Raji (cell line): Measurements from ENCODE around the gene SLC30A2.

Experiments
- POLR2A ChIP-seq: IDR thresholded peaks from 2 replicates; pipeline ENCODE4 v1.6.1; 2011; ENCODE audit warnings: low read depth, low read length, control low read depth; ENCODE audit not compliant: insufficient read depth

SLC30A2 gene

DNA sequence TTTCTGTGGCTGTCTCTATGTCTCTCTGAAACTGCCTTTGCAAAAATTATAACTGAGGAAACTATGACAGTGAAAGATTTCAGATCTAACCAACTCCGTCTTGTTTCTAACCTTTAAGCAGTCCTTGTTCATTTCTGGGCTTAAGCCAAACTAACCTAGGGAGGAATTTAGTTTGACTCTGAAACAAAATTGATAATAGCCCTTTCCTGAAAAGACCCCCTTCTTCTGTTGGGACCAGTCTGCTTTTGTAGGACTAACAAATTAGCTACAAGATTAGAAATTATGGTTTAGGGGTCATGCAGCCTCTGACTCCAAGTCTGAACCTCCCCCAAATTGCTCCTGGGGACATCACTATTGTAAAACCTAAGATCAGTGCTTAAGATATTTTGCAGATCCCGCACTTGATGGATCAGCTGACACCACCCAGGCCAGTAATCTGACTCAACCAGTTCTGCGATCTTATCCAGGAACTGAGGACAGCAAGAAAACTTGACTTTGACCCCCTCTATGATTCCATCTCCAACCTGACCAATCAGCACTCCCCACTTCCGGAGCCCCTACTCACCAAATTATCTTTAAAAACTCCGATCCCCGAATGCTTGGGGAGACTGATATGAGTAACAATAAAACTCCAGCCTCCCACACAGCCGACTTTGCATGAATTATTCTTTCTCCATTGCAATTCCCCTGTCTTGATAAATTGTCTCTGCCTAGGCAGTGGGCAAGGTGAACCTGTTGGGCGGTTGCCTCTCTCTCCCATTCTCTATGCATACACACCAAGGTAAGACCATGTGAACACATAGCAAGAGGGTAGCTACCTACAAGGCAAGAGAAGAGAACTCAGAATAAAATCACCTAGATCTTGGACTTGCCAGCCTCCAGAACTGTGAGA is 32.6 kb upstream of the SLC30A2 start:
- no peak for TF ChIP-seq POLR2A

- TF ChIP-seq POLR2A, result no peak
These were observed 31.6 kb upstream of the SLC30A2 start for GRCh38 chr1:26077524-26077923.

DNA sequence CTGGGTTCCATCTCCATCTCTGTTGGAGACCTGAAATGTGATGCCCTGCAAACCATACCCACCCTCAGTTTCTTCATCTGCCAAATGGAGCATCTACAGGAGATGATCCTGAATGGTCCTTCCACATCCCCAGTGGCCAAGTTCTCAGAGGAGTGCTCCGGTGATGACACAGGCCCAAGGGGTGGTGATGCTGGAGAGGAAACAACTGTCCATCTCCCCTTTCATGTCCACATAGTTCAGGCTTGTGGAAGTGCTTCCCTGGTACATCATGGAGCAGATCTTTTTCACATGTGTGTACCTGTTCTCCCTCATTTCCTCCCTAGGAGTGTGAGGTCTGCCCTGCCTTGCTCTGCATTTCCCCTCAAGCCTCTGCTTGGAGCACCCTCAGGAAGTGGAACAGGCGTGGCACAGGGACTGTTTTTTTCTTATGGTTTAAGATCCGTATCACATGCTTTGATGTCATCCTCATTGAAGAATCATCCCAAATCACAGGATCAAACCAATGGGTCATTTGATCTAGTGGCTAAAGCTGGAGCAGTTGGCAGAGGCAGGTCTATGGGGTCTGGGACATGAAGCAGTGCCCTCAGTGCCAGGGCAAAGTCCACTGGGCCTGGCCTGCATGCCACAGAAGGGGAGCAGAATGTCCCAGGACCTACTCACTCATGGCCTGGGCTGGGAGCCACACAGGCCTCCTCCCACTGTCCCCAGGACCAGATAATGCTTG is 29.7 kb upstream of the SLC30A2 start:
- no peak for TF ChIP-seq POLR2A

GRCh38 chr1:26072305-26072704 is 26.4 kb upstream of the SLC30A2 start:
- TF ChIP-seq POLR2A, result no peak

DNA sequence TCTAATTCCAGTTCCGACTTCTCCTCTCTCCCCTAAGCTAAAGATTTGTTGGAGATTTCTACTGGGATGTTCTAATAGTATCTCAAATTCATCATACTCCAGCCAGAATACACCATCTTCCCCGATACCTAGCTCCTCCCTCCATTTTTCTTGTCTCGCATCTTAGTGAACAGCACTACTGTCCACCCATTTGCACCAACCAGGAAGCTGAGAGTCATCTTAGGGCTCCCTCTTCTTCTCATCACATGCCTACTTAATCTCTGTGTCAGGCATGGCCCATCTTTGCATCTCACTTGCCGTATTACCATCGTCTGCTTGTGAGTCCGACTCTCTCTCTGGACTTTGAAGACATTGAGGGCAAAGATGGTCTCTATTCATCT is 25.0 kb upstream of the SLC30A2 start:
- TF ChIP-seq POLR2A, result no peak

GRCh38 chr1:26070296-26070962 is 24.5 kb upstream of the SLC30A2 start:
- no peak for TF ChIP-seq POLR2A

- TF ChIP-seq POLR2A, result no peak
These were observed 24.0 kb upstream of the SLC30A2 start for GRCh38 chr1:26069941-26070295.

GRCh38 chr1:26067432-26067911 is 21.6 kb upstream of the SLC30A2 start, which contains the start of gene TRIM63:
Gene TRIM63 (minus strand): TSS chr1:26067630. CDS start chr1:26067494, 136 bp downstream.
- no peak for TF ChIP-seq POLR2A

- no peak for TF ChIP-seq POLR2A
These were observed 20.9 kb upstream of the SLC30A2 start for GRCh38 chr1:26066857-26067256.

GRCh38 chr1:26066160-26066559 is 20.2 kb upstream of the SLC30A2 start:
- no peak for TF ChIP-seq POLR2A

DNA sequence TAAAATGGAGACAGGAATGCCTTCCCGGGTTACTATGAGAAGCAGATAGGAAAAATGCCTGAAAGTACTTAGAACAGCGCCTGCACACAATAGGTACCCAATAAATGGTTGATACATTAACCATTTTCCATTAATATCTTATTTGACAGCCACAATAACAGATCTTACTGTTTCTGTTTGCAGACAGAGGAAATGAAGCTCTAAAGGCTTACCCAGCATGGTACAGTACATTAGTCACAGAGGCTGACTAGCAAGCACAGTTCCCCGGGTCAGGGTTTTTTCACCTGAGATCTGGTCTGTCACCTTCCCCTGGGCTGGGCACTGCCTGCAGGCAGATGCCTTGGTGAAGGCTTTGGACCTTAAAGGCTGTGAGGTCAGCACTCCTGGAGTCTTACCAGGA is 18.6 kb upstream of the SLC30A2 start:
- TF ChIP-seq POLR2A, result no peak

DNA sequence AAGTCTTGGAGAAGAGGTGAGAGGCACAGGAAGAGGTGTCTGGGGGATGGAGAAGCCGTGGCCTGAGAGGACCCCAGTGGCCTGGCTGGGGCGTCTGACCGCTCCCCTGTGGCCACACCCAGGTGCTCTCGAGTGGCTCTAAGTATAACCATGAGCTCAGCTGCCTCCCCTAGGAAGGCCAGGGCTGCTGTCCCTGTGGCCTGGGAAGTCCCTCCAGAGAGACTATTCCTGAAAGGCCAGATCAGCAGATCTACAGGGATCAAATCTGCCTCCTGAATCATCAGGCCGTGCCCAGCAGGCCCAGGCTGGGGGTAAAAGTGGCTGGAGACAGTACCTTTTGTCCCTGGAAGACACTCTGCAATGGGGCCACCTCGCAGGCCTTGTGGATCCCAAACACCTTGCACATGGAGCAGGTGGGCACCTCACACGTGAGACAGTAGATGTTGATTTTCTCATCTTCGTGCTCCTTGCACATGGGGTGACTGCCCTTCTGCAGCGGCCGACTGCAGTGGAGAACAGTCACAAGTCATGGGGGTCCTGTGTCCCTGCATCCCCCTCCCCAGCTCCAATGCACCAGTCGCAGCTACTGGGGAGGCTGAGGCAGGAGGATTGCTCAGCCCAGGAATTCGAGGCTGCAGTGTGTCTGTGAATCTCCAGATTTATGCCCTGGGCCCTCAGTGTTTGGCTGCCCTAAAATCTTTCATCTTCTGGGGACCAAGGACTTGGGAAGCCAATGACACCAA is 15.1 kb upstream of the SLC30A2 start:
- no peak for TF ChIP-seq POLR2A

DNA sequence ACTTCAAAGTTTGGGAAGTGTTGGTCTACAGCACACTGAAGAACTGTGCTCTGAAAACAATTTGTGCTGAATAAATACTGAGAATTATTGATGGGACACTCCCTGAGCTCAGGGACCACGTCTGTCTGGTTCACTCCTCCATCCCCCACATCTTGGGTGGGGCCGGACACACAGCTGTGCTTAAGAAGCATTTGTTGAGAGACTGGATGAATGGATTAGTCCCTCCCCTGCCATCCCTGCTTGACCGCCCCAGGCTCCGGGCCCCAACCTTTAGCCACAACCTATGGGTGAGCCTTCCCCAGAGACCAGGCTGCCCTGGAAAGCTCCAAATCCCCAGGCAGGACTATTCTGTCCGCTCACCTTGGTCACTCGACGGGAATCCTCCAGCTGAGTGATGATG is 14.0 kb upstream of the SLC30A2 start:
- no peak for TF ChIP-seq POLR2A

DNA sequence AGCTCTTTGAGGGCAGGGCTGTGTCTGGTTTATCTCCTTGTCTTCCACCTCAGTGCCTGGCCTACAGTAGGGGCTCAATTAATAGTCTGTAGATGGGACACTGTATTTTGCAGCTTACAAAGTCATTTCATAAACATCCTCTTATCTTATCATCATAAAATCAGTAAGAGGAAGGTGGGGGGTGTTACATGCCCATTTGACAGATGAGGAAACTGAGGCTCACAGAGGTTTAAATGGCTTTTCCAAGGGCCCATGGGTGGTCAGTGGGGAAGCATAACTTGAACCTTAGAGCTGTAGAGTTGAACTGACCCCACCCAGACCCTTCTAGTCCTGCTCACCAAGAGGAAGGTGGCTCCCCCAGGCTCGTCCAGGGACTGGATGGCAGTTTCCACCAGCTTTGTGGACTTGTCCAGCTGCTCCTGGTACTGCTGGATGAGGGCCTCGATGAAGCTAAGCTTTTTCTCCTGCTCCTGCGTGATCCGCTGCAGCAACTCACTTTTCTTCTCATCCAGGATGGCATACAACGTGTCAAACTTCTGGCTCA is 12.2 kb upstream of the SLC30A2 start:
- no peak for TF ChIP-seq POLR2A

GRCh38 chr1:26057189-26057588 is 11.3 kb upstream of the SLC30A2 start:
- TF ChIP-seq POLR2A, result no peak
